Mesothelial cell of epicardium (in vitro differentiated cells): ENCODE measurements around the gene DLGAP1. TPM values are rescaled to one million over a fixed set of nuclear protein-coding genes. Genes with fewer than 3 reads are reported as not detected.

Source experiments
- DNase-seq, 2 experiments: peaks; one replicate each; pipeline ENCODE4 v3.0.0; 2021; ENCODE audit warnings: low spot score in 2 of 2; ENCODE audit not compliant: unreplicated experiment in 2 of 2
- H3K27ac Mint-ChIP-seq: 2 replicates; pipeline ENCODE4 v1.8.0; 2021; ENCODE audit warnings: mixed read lengths
- H3K27me3 Mint-ChIP-seq: 2 replicates; pipeline ENCODE4 v1.8.0; 2021; ENCODE audit warnings: low read depth, mixed read lengths
- H3K36me3 Mint-ChIP-seq: 2 replicates; pipeline ENCODE4 v1.8.0; 2021; ENCODE audit warnings: mixed read lengths
- H3K4me1 Mint-ChIP-seq: 2 replicates; pipeline ENCODE4 v1.8.0; 2021; ENCODE audit warnings: mixed read lengths
- H3K4me3 Mint-ChIP-seq: 2 replicates; pipeline ENCODE4 v1.8.0; 2021; ENCODE audit warnings: mild to moderate bottlenecking, moderate library complexity, mixed read lengths
- H3K9me3 Mint-ChIP-seq: 2 replicates; pipeline ENCODE4 v1.8.0; 2021; ENCODE audit warnings: mixed read lengths
- CTCF ChIP-seq: fragments of 200-600 bp; sonication (generic); IDR thresholded peaks from one replicate; pipeline ENCODE4 v1.5.0; 2021; ENCODE audit warnings: antibody characterized with exemption; ENCODE audit not compliant: unreplicated experiment
- total RNA-seq: library from RNA; stranded (reverse); gene quantifications from 3 replicates; pipeline ENCODE4 v1.2.1, GENCODE V29; 2021

The DLGAP1 gene
- total RNA-seq, 1 donor from 2014 or later = 4.6 TPM

- Mint-ChIP-seq H3K4me1 (no peaks in the 10 kb centered on the region), H3K36me3 (no peaks in the 10 kb centered on the region), H3K9me3 (no peaks in the 10 kb centered on the region), H3K4me3 (no peak overlapping the region), H3K27me3 (peaks cover 12% of the 10 kb centered on the region), H3K27ac (no peak overlapping the region)
- no peak for DNase-seq
- no peak for TF ChIP-seq CTCF
Observed at GRCh38 chr18:3494245-3494526, 960.9 kb downstream of the DLGAP1 start.

DNA sequence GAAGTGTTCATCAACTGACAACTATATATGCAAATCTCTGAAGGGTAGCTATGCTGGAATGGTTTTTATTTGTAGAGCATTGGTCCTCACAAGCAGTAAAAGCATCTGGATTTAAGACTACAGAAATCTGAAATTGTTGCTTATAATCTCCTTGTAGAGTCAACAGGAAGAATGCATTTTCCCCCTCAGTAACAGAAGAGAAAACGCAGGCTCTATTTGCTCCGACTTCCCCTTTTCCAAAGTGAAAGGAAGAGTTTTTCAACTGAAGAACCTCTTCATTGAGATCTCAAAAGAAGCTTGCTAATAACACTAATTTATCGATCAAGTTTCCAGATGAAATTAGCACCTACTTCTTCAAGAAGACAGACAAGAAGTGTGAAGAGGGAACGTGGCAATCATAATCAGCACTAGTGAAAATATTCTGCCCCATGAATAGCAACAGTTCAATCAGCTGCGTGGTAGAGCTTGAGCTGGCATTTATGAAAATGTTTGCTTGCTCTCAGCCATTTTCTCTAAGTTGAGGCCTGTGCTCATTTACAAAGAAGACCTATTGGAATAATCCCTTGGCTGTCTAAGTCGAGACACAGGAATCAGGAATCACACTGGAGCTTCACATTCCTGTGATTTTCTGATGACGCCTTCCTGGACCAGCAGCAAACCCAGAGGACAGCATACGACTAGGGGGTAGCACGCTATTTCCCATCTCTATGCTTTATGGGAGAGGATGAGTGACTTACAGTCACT is 961.4 kb downstream of the DLGAP1 start:
- Mint-ChIP-seq H3K9me3 (no peaks in the 10 kb centered on the region), H3K27me3 (peaks cover 10% of the 10 kb centered on the region), H3K27ac (no peak overlapping the region), H3K36me3 (no peaks in the 10 kb centered on the region), H3K4me1 (no peaks in the 10 kb centered on the region), H3K4me3 (no peak overlapping the region)
- no peak for DNase-seq
- TF ChIP-seq CTCF = no peak

GRCh38 chr18:3492721-3493120 is 962.4 kb downstream of the DLGAP1 start:
- Mint-ChIP-seq H3K36me3 (no peaks in the 10 kb centered on the region), H3K27me3 (peaks cover 2% of the 10 kb centered on the region), H3K9me3 (no peaks in the 10 kb centered on the region), H3K4me3 (no peak overlapping the region), H3K4me1 (no peaks in the 10 kb centered on the region), H3K27ac (no peak overlapping the region)
- DNase-seq = no peak
- no peak for TF ChIP-seq CTCF

DNA sequence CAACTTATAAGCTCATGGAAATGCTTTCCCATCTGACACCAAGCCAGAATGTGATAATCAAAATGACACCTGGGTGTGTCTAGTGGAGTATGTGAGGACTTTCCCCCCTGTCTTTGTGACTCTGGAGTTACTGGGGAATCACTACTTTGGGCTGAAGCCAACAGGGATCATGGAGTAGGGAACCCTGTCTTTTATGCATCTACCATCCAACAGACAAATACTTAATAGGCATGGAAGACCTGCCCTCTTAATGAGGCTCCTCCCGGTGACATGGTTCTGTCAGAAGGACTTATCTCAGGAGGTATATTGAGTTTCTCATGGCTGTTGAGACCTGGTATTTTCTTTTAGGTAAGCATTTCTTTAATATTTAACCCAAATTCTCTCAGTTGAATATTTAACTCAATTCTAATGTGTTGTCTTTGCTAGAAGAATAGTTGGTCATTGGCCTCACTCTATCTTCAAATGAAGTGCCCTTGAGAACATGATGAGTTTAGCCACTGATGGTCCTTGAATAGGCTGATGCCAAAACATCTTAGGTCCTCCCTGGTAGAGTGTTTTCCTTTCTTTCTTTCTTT is 963.0 kb downstream of the DLGAP1 start:
- H3K4me3 Mint-ChIP-seq = no peak overlapping the region
- H3K4me1 Mint-ChIP-seq = no peaks in the 10 kb centered on the region
- no peak for DNase-seq
- no peaks in the 10 kb centered on the region for H3K27me3 Mint-ChIP-seq
- no peak overlapping the region for H3K27ac Mint-ChIP-seq
- TF ChIP-seq CTCF = no peak
- H3K36me3 Mint-ChIP-seq = no peaks in the 10 kb centered on the region
- no peaks in the 10 kb centered on the region for H3K9me3 Mint-ChIP-seq

DNA sequence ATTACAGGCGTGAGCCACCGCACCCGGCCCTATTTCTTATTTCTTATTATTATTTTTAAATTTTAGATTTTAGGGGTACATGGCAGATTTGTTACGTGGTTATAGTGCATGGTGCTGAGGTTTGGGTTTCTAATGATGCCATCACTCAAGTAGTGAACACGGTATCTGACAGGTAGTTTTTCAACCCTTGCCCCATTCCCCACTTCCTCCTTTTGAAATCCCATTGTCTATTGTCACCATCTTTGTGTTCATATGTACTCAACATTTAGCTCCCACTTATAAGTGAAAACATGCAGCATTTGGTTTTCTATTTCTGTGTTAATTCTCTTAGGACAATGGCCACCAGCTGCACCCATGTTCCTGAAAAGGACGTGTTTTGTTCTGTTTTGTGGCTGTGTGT is 965.6 kb downstream of the DLGAP1 start:
- TF ChIP-seq CTCF = no peak
- Mint-ChIP-seq H3K27ac (no peak overlapping the region), H3K36me3 (no peaks in the 10 kb centered on the region), H3K4me1 (peaks cover 19% of the 10 kb centered on the region), H3K4me3 (no peak overlapping the region), H3K9me3 (no peaks in the 10 kb centered on the region), H3K27me3 (no peaks in the 10 kb centered on the region)
- no peak for DNase-seq

GRCh38 chr18:3486512-3486911 is 968.6 kb downstream of the DLGAP1 start:
- DNase-seq = no peak
- no peak for TF ChIP-seq CTCF
- Mint-ChIP-seq H3K4me1 (peaks cover 19% of the 10 kb centered on the region), H3K27me3 (no peaks in the 10 kb centered on the region), H3K27ac (no peak overlapping the region), H3K36me3 (no peaks in the 10 kb centered on the region), H3K9me3 (no peaks in the 10 kb centered on the region), H3K4me3 (no peak overlapping the region)
